OCI-LY3 (cell line): ENCODE measurements around the gene PDZK1IP1.
"Not testable (repeated sequence)": the region's sequence is repeated elsewhere in the genome, so short reads cannot be mapped to it uniquely, and the experiment has no call there.

Experiments used
- H2AFZ ChIP-seq: fragments of 200-600, 300-600 bp; shearing (Covaris generic); 2 replicates; pipeline ENCODE4 v1.6.0; 2014; ENCODE audit warnings: antibody characterized with exemption, low read depth, low read length
- H3K27ac ChIP-seq: fragments of 200-600, 300-600 bp; sonication (generic); 2 replicates; pipeline ENCODE4 v1.5.1; 2014; ENCODE audit warnings: mild to moderate bottlenecking, low read length, moderate library complexity, mixed read lengths
- H3K27me3 ChIP-seq: fragments of 200-600, 300-600 bp; sonication (generic); 2 replicates; pipeline ENCODE4 v1.6.1; 2014; ENCODE audit warnings: low read depth, low read length, mixed read lengths
- H3K36me3 ChIP-seq: fragments of 200-600, 300-600 bp; sonication (generic); replicated peaks from 2 replicates; pipeline ENCODE3; 2014; ENCODE audit warnings: low read depth, low read length, mixed read lengths
- H3K4me1 ChIP-seq: fragments of 300-600, 200-600 bp; sonication (generic); 2 replicates; pipeline ENCODE4 v1.6.1; 2014; ENCODE audit warnings: low read length, mixed read lengths
- H3K4me2 ChIP-seq: fragments of 200-600, 300-600 bp; sonication (generic); 2 replicates; pipeline ENCODE4 v1.6.1; 2014; ENCODE audit warnings: low read length, mixed read lengths
- H3K4me3 ChIP-seq: fragments of 300-600, 200-600 bp; sonication (generic); 2 replicates; pipeline ENCODE4 v1.5.1; 2014; ENCODE audit warnings: antibody characterized with exemption, mild to moderate bottlenecking, low read length, moderate library complexity
- H3K79me2 ChIP-seq: fragments of 300-600, 200-600 bp; shearing (Covaris generic); 2 replicates; pipeline ENCODE4 v1.6.1; 2014; ENCODE audit warnings: mild to moderate bottlenecking, low read length, mixed read lengths
- H3K9ac ChIP-seq: fragments of 300-600, 200-600 bp; shearing (Covaris generic); 2 replicates; pipeline ENCODE4 v1.6.0; 2014; ENCODE audit warnings: mild to moderate bottlenecking, low read length, moderate library complexity
- H3K9me3 ChIP-seq: fragments of 200-600, 300-600 bp; shearing (Covaris generic); 2 replicates; pipeline ENCODE4 v1.6.1; 2014; ENCODE audit warnings: low read length, mixed read lengths; ENCODE audit not compliant: insufficient read depth
- H4K20me1 ChIP-seq: fragments of 200-600, 300-600 bp; sonication (generic); 2 replicates; pipeline ENCODE4 v1.6.1; 2016; ENCODE audit warnings: low read length, mixed read lengths; ENCODE audit not compliant: insufficient read depth
- EZH2phosphoT487 ChIP-seq: fragments of 200-600 bp; shearing (Covaris generic); IDR thresholded peaks from 2 replicates; pipeline ENCODE4 v1.6.1; 2018; ENCODE audit warnings: antibody characterized with exemption, mixed run types, low read depth
- TF ChIP-seq, protein P1 (sequence below): fragments of 200-600, 300-600 bp; sonication (generic); IDR thresholded peaks from 2 replicates; pipeline ENCODE4 v1.5.1; 2014; ENCODE audit warnings: antibody characterized with exemption, low read length, low read depth

The PDZK1IP1 gene

DNA sequence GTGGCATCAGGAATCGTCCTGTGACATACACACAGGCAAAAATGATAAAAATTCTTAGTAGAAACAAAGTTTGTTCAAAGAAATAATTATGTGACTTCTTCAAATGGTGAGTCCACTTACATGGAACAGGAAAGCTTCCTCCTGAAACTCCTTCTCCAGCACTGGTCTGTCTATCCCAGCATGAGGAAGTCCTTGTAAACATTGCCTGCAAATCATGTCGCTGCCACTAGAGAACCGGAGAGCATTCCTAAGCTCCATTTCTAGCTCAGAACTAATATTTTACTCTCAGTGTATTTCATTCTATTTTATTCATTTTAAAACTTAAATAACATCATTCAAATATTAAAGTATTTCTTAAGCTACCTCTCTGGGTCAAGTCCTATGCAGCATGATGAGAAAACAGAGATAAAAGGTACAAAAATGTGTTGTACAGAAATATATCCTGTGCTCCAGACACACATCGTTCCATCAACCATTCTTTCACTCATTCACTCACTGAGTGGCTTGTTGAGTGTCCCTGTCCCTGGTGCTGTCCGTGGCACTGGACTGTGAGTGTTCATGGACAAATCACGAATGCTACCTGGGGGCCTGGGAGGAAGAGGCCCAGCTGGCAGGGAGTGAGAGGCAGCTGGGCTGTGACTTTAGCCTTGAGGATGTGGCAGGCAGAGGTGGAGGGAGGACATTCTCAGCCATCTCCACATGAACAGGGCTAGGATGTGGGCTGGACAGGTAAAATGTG is 42.6 kb downstream of the PDZK1IP1 start:
- Histone ChIP-seq H3K4me1 (no peaks in the 10 kb centered on the region), H3K4me3 (no peak overlapping the region), H3K27ac (no peak overlapping the region), H2AFZ (no peak overlapping the region), H3K79me2 (no peaks in the 10 kb centered on the region), H3K27me3 (no peaks in the 10 kb centered on the region), H3K4me2 (no peak overlapping the region), H3K9ac (no peak overlapping the region), H4K20me1 (no peaks in the 10 kb centered on the region), H3K9me3 (no peaks in the 10 kb centered on the region), H3K36me3 (no peaks in the 10 kb centered on the region)
- TF ChIP-seq, protein P1, sequence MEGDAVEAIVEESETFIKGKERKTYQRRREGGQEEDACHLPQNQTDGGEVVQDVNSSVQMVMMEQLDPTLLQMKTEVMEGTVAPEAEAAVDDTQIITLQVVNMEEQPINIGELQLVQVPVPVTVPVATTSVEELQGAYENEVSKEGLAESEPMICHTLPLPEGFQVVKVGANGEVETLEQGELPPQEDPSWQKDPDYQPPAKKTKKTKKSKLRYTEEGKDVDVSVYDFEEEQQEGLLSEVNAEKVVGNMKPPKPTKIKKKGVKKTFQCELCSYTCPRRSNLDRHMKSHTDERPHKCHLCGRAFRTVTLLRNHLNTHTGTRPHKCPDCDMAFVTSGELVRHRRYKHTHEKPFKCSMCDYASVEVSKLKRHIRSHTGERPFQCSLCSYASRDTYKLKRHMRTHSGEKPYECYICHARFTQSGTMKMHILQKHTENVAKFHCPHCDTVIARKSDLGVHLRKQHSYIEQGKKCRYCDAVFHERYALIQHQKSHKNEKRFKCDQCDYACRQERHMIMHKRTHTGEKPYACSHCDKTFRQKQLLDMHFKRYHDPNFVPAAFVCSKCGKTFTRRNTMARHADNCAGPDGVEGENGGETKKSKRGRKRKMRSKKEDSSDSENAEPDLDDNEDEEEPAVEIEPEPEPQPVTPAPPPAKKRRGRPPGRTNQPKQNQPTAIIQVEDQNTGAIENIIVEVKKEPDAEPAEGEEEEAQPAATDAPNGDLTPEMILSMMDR, result no peak
- no peak for TF ChIP-seq EZH2phosphoT487

DNA sequence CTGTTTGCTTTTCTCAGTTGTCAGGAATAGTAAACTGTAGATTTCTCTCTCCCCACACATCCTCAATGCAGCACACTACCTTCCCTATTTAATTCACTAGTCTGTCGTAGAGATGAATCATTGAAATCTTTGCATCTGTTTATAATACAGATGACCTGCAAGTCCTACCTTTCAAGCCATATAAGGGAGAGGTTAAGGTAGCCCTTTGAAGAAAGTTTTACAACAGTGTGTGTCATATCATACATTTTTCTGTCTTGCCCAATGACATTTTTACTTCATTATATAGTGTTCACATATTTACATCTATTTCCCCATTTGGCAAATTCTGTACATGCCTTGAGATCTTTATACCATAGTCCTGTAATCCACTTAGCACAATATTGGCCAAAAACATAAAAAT is 43.3 kb downstream of the PDZK1IP1 start:
- not testable (repeated sequence) for H3K4me1 ChIP-seq

DNA sequence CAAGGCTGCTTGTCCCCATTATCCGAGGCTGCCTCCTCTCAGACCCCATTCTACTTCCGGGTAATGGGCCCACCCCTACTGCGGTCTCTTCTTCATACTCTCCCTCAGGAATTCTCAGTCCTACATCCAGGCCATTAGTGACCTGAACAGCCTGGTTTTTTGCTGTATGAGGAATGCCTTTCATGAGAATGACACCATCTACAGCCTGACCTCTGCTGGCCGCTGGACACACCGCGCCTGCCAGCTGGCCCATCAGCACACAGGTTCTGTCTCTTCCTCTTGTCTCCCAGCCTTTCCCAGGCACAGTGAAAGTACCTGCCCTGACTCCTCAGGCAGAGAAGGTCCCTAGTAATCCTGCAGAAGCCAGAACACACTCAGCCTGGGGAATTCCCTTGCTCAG is 46.2 kb downstream of the PDZK1IP1 start:
- H3K27me3 ChIP-seq, H3K4me2 ChIP-seq, H3K27ac ChIP-seq, H4K20me1 ChIP-seq, H3K9ac ChIP-seq, H3K79me2 ChIP-seq, H3K36me3 ChIP-seq, H3K4me3 ChIP-seq, H2AFZ ChIP-seq, H3K4me1 ChIP-seq, H3K9me3 ChIP-seq: not testable (repeated sequence)

More for the DNA sequence above, 43.3 kb downstream of the PDZK1IP1 start:
- not testable (repeated sequence) for H2AFZ ChIP-seq, H3K27me3 ChIP-seq, H3K9ac ChIP-seq, H3K79me2 ChIP-seq, H3K4me3 ChIP-seq, H4K20me1 ChIP-seq, H3K9me3 ChIP-seq, H3K4me2 ChIP-seq, H3K36me3 ChIP-seq, H3K27ac ChIP-seq

DNA sequence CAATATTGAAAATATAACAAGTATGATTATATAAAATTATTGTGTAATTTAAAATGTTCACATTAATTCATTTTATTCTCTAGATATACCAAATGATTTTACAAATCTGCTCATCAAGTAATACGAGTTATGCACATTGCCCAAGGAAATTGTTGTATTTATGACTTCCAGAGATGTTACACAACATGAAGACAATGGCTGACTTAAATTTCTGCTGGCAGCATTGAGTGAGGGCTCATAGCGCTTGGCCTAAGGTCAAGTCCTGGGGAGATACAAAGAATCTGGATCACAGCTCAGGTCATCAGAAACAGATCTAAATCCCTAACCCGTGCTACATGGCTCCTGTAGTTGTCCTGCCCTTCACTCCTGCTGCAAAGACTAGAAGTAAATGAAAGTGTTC is 49.5 kb downstream of the PDZK1IP1 start:
- H3K9me3 ChIP-seq, H3K27me3 ChIP-seq, H2AFZ ChIP-seq, H3K27ac ChIP-seq, H3K9ac ChIP-seq, H3K4me1 ChIP-seq, H3K4me3 ChIP-seq, H3K36me3 ChIP-seq, H4K20me1 ChIP-seq, H3K4me2 ChIP-seq, H3K79me2 ChIP-seq: not testable (repeated sequence)

DNA sequence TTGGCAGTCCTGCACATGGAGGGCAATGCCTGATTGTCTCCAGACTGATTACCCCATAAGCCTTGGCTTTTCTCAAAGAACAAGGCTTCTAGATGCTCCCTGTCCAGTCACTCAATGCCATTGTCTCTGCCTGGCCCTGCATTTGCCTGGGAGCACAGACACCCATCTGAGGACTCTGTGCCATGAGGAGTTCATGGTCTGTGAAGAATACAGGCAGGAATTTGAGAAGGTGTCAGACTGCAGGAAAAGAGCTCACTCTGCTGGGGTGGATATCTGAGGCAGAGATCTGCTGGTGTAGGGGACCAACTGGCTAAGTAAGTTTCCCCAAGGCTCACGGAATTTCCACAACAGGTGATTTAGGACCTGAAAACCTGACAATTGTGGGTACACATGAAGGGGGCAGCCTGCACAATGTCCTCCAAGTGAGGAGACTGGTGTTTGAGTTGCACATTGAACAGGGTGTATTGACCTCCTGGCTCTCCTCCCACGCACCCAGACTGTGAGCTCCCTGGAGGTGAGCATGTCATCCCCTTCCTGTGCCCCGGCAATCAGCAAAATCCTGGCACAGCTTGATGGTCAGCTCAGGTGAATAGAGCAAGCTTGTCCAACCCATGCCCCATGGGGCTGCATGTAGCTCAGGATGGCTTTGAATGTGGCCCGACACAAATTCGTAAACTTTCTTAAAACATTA is 51.8 kb downstream of the PDZK1IP1 start:
- no peak overlapping the region for H3K27ac ChIP-seq
- no peak overlapping the region for H3K9ac ChIP-seq
- no peaks in the 10 kb centered on the region for H3K4me1 ChIP-seq
- no peaks in the 10 kb centered on the region for H3K27me3 ChIP-seq
- no peak overlapping the region for H3K4me3 ChIP-seq
- no peak overlapping the region for H3K4me2 ChIP-seq
- no peaks in the 10 kb centered on the region for H3K79me2 ChIP-seq
- no peaks in the 10 kb centered on the region for H4K20me1 ChIP-seq
- no peaks in the 10 kb centered on the region for H3K9me3 ChIP-seq
- H3K36me3 ChIP-seq, result no peaks in the 10 kb centered on the region
- TF ChIP-seq, protein P1, result no peak
- no peak for TF ChIP-seq EZH2phosphoT487
- H2AFZ ChIP-seq, result no peak overlapping the region
